Measurements from ENCODE around the gene NSUN3.
"Not testable (repeated sequence)": the region's sequence is repeated elsewhere in the genome, so short reads cannot be mapped to it uniquely, and the experiment has no call there.

NSUN3 gene

GRCh38 chr3:94066506-94067500, 3.9 kb downstream of the NSUN3 start:
- DNase-seq: no peak
- intact Hi-C loops (cut with DNase I): no loop called here

GRCh38 chr3:94069194-94069813, 6.4 kb downstream of the NSUN3 start:
- intact Hi-C loops (cut with DNase I): loop anchor here (2.0 kb wide), 1 partner anchor 65 kb away; no protein-coding TSS in a partner anchor
- no peak for DNase-seq

- intact Hi-C loops (cut with DNase I): no loop called here
- peak in 1 of 10 donors; percentile 74 for DNase-seq
Measured at GRCh38 chr3:94070341-94070911, 7.6 kb downstream of the NSUN3 start.

GRCh38 chr3:94071713-94072284, 8.9 kb downstream of the NSUN3 start:
- DNase-seq: peak in 1 of 10 donors; percentile 30
- intact Hi-C loops (cut with DNase I): no loop called here

- DNase-seq: no peak
- intact Hi-C loops (cut with DNase I): no loop called here
Measured at GRCh38 chr3:94076055-94076454, 13.2 kb downstream of the NSUN3 start.

GRCh38 chr3:94080552-94080951, 17.7 kb downstream of the NSUN3 start:
- peak in 2 of 10 donors; percentile 60 to 75 for DNase-seq
- intact Hi-C loops (cut with DNase I): not testable (repeated sequence)

- no peak for DNase-seq
- intact Hi-C loops (cut with DNase I): no loop called here
Measured at GRCh38 chr3:94081884-94082283, 19.0 kb downstream of the NSUN3 start.

- DNase-seq: no peak
- intact Hi-C loops (cut with DNase I): no loop called here
Measured at GRCh38 chr3:94082391-94082937, 19.6 kb downstream of the NSUN3 start.

- intact Hi-C loops (cut with DNase I): no loop called here
- DNase-seq: no peak
Measured at GRCh38 chr3:94083261-94083660, 20.4 kb downstream of the NSUN3 start.

GRCh38 chr3:94089126-94089525, 26.3 kb downstream of the NSUN3 start:
- no peak for DNase-seq
- intact Hi-C loops (cut with DNase I): no loop called here

GRCh38 chr3:94092086-94092485, 29.2 kb downstream of the NSUN3 start:
- no peak for DNase-seq
- intact Hi-C loops (cut with DNase I): no loop called here

- no peak for DNase-seq
Measured at GRCh38 chr3:94093151-94093550, 30.3 kb downstream of the NSUN3 start.

GRCh38 chr3:94095111-94095510, 32.2 kb downstream of the NSUN3 start:
- DNase-seq: no peak

More at GRCh38 chr3:94093151-94093550, 30.3 kb downstream of the NSUN3 start:
- intact Hi-C loops (cut with DNase I): no loop called here

GRCh38 chr3:94098452-94098851, 35.6 kb downstream of the NSUN3 start:
- no peak for DNase-seq
- intact Hi-C loops (cut with DNase I): no loop called here

More at GRCh38 chr3:94095111-94095510, 32.2 kb downstream of the NSUN3 start:
- intact Hi-C loops (cut with DNase I): no loop called here

- DNase-seq: no peak
- intact Hi-C loops (cut with DNase I): no loop called here
Measured at GRCh38 chr3:94099311-94099710, 36.5 kb downstream of the NSUN3 start.

GRCh38 chr3:94101860-94102259, 39.0 kb downstream of the NSUN3 start:
- intact Hi-C loops (cut with DNase I): no loop called here
- no peak for DNase-seq

- DNase-seq: no peak
- intact Hi-C loops (cut with DNase I): no loop called here
Measured at GRCh38 chr3:94106268-94106667, 43.4 kb downstream of the NSUN3 start.

GRCh38 chr3:94110232-94110631, 47.4 kb downstream of the NSUN3 start:
- DNase-seq; intact Hi-C loops (cut with DNase I): not testable (repeated sequence)

GRCh38 chr3:94110854-94111253, 48.0 kb downstream of the NSUN3 start:
- intact Hi-C loops (cut with DNase I): no loop called here
- no peak for DNase-seq

- intact Hi-C loops (cut with DNase I): loop anchor here (5.0 kb wide), 1 partner anchor 173 kb away; no protein-coding TSS in a partner anchor
Measured at GRCh38 chr3:94114666-94115065, 51.8 kb downstream of the NSUN3 start.

More at GRCh38 chr3:94114666-94115065, 51.8 kb downstream of the NSUN3 start:
- DNase-seq: no peak

Measured in posterior cingulate gyrus (tissue), 11 donors.